ENCODE results near the gene ZFYVE27. TPM values are rescaled to one million over a fixed set of nuclear protein-coding genes. Genes with fewer than 3 reads are reported as not detected.
"Not testable (repeated sequence)": the region's sequence is repeated elsewhere in the genome, so short reads cannot be mapped to it uniquely, and the experiment has no call there.

Gene ZFYVE27, protein sequence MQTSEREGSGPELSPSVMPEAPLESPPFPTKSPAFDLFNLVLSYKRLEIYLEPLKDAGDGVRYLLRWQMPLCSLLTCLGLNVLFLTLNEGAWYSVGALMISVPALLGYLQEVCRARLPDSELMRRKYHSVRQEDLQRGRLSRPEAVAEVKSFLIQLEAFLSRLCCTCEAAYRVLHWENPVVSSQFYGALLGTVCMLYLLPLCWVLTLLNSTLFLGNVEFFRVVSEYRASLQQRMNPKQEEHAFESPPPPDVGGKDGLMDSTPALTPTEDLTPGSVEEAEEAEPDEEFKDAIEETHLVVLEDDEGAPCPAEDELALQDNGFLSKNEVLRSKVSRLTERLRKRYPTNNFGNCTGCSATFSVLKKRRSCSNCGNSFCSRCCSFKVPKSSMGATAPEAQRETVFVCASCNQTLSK
- total RNA-seq (10 to 100 TPM; 60.7 to 64.4 TPM), polyA plus RNA-seq (10 to 100 TPM; 29.1 to 37.9 (median 34.1) TPM), total RNA-seq (48.7 to 77.5 (median 58.9) reads per million in 6 experiments)

- H3K36me3 Mint-ChIP-seq, result peaks cover 0 to 33% (median 6%) of the 10 kb centered on the region in 3 donors
- peak within 1 kb of the TSS; percentile 92 to 99 (median 98) for H3K27ac Mint-ChIP-seq
- DNase-seq (peak; percentile 89 to 96 (median 94)), ATAC-seq (peak; percentile 85 to 88)
- H3K27me3 Mint-ChIP-seq, result no peaks in the 10 kb centered on the region
- peak within 1 kb of the TSS; percentile 93 to 99 (median 96) for H3K4me3 Mint-ChIP-seq
- H3K4me1 Mint-ChIP-seq, result peaks cover 31 to 56% (median 52%) of the 10 kb centered on the region in 4 donors
- POLR2A ChIA-PET, result interaction anchor here (0.5 to 2.8 kb wide), 27 partner anchors 8 to 1995 kb away, joined by 3 to 31 read pairs (median 3); partner anchors contain the start of genes AVPI1, CUTC, GOLGA7B and MARVELD1
- no peaks in the 10 kb centered on the region for H3K9me3 Mint-ChIP-seq
These were observed at the start of gene ZFYVE27 for GRCh38 chr10:97736902-97737769. Gene ZFYVE27, plus strand, starts transcription at chr10:97737128. Its CDS starts 1,350 bp downstream, at chr10:97738478.

GRCh38 chr10:97687785-97688781, 48.8 kb upstream of the ZFYVE27 start:
- Mint-ChIP-seq H3K27ac (peak overlapping the region; percentile 58 to 94 (median 92)), H3K9me3 (no peaks in the 10 kb centered on the region), H3K27me3 (no peaks in the 10 kb centered on the region), H3K4me3 (peak overlapping the region; percentile 71 to 94 (median 86)), H3K4me1 (peaks cover 5 to 33% (median 24%) of the 10 kb centered on the region in 4 donors), H3K36me3 (no peaks in the 10 kb centered on the region)
- no peak for ATAC-seq
- no peak for DNase-seq
- POLR2A ChIA-PET, result interaction anchor here (1.0 to 2.8 kb wide), 16 partner anchors 10 to 446 kb away, joined by 3 to 31 read pairs (median 4); partner anchors contain the start of genes MARVELD1, PI4K2A, R3HCC1L and UBTD1

GRCh38 chr10:97689559-97690020, 47.3 kb upstream of the ZFYVE27 start:
- Mint-ChIP-seq H3K4me3 (no peak overlapping the region), H3K36me3 (no peaks in the 10 kb centered on the region), H3K27ac (peak overlapping the region in 2 of 10 donors; percentile 13 to 22), H3K27me3 (peaks cover 0 to 4% (median 0%) of the 10 kb centered on the region in 5 donors), H3K9me3 (no peaks in the 10 kb centered on the region), H3K4me1 (peaks cover 5 to 28% (median 21%) of the 10 kb centered on the region in 4 donors)
- ATAC-seq (no peak), DNase-seq (no peak)
- POLR2A ChIA-PET, result no interaction called here

DNA sequence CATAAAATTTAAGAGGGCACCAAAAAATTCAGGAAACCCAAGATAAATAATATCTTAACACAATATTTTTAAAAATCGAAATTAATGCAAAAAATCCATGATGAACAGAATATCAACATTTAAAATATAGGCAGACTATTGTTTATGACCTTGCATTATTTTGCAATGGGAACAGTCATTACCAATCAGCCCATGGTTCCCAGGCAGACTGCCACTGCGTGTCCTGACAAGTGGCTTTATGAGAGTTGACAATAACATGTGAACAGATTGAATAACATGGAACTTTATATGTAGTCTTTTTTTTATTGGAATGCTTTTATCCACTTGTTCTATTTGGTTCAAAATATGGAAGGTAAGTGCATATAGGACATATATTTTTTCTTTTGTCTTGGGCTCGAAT, 46.8 kb upstream of the ZFYVE27 start:
- no peak for DNase-seq
- POLR2A ChIA-PET, result no interaction called here
- Mint-ChIP-seq H3K36me3 (no peaks in the 10 kb centered on the region), H3K27me3 (peaks cover 0 to 4% (median 0%) of the 10 kb centered on the region in 5 donors), H3K4me1 (peaks cover 5 to 22% (median 17%) of the 10 kb centered on the region in 4 donors), H3K27ac (peak overlapping the region in 2 of 10 donors; percentile 9 to 15), H3K4me3 (no peak overlapping the region), H3K9me3 (no peaks in the 10 kb centered on the region)
- ATAC-seq, result no peak

DNA sequence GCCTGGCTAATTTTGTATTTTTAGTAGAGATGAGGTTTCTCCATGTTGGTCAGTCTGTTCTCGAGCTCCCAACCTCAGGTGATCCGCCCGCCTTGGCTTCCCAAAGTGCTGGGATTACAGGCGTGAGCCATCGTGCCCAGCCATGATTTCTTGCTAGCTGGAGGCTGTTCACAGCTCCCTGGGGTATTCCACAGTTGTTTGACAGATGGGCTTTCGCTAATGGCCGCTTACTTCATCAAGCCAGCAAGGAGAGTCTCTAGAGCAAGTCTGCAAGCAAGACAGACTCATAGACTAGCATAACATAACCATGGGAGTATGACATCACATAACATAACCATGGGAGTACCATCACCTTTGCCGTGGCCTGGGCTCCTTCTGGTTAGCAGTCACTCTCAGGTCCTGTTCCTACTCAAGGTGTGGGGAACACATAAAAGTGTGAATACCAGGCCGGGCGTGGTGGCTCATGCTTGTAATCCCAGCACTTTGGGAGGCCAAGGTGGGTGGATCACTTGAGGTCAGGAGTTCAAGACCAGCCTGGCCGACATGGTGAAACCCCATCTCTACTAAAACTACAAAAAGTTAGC, 38.8 kb upstream of the ZFYVE27 start:
- not testable (repeated sequence) for H3K4me3 Mint-ChIP-seq, ATAC-seq, H3K36me3 Mint-ChIP-seq, DNase-seq, H3K9me3 Mint-ChIP-seq, H3K4me1 Mint-ChIP-seq, H3K27ac Mint-ChIP-seq
- peaks cover 0 to 10% (median 5%) of the 10 kb centered on the region in 5 donors for H3K27me3 Mint-ChIP-seq
- POLR2A ChIA-PET, result interaction anchor here (1.4 kb wide), 1 partner anchor 10 kb away, joined by 4 read pairs; no protein-coding TSS in a partner anchor

DNA sequence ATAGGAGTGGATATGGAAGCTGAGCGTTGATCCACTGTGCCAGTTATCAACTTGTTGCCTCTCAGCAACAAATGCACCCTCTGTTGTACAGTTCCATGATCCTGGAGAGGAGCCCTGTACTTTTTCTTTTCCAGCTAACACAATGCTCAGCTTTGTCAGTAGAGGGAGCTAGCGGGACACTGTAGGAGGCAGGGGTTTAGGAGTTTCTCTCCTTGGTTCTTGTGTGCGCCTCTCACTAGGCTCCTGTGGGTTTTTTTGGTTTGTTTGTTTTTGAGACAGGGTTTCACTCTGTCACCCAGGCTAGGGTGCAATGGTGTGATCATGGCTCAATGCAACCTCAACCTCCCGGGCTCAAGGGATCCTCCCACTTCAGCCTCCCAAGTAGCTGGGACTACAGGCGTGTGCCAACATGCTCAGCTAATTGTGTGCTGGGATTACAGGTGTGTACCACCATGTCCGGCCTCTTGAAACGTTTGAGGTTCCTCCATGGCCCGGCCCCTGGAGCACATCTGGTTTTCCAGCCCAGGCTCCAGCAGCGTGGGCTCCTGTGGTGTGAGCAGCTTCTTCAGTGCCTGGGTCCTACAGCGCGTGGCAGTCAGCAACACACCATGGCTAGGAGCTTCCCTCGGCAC, 35.4 kb upstream of the ZFYVE27 start:
- DNase-seq, result peak in 9 of 10 donors; percentile 18 to 74 (median 53)
- Mint-ChIP-seq H3K4me3 (no peak overlapping the region), H3K27me3 (peaks cover 4 to 12% (median 6%) of the 10 kb centered on the region in 5 donors), H3K9me3 (no peaks in the 10 kb centered on the region), H3K4me1 (no peaks in the 10 kb centered on the region), H3K27ac (no peak overlapping the region), H3K36me3 (no peaks in the 10 kb centered on the region)
- POLR2A ChIA-PET, result interaction anchor here (0.6 to 2.1 kb wide), 4 partner anchors 15 to 168 kb away, joined by 3 to 6 read pairs (median 3); partner anchors contain the start of genes AVPI1 and ZFYVE27
- ATAC-seq, result peak; percentile 94 to 97

- POLR2A ChIA-PET, result interaction anchor here (1.0 to 2.1 kb wide), 3 partner anchors 10 to 33 kb away, joined by 3 to 6 read pairs (median 3); partner anchors contain the start of genes AVPI1 and MARVELD1
- H3K27ac Mint-ChIP-seq, result no peak overlapping the region
- no peak for ATAC-seq
- no peaks in the 10 kb centered on the region for H3K36me3 Mint-ChIP-seq
- H3K9me3 Mint-ChIP-seq, result no peaks in the 10 kb centered on the region
- H3K4me3 Mint-ChIP-seq, result no peak overlapping the region
- DNase-seq, result no peak
- no peaks in the 10 kb centered on the region for H3K4me1 Mint-ChIP-seq
- H3K27me3 Mint-ChIP-seq, result peaks cover 4 to 30% (median 13%) of the 10 kb centered on the region in 5 donors
These were observed 33.4 kb upstream of the ZFYVE27 start for GRCh38 chr10:97703398-97704067.

GRCh38 chr10:97704341-97704740, 32.6 kb upstream of the ZFYVE27 start:
- POLR2A ChIA-PET, result interaction anchor here (0.7 kb wide), 1 partner anchor 266 kb away, joined by 7 read pairs; no protein-coding TSS in a partner anchor
- Mint-ChIP-seq H3K9me3 (no peaks in the 10 kb centered on the region), H3K27ac (no peak overlapping the region), H3K4me3 (no peak overlapping the region), H3K36me3 (no peaks in the 10 kb centered on the region), H3K27me3 (peaks cover 7 to 37% (median 15%) of the 10 kb centered on the region in 5 donors), H3K4me1 (peaks cover 0 to 2% (median 1%) of the 10 kb centered on the region in 4 donors)
- DNase-seq (no peak), ATAC-seq (no peak)

- Mint-ChIP-seq H3K9me3 (no peaks in the 10 kb centered on the region), H3K4me3 (no peak overlapping the region), H3K4me1 (peaks cover 0 to 4% (median 2%) of the 10 kb centered on the region in 4 donors), H3K27ac (peak overlapping the region in 1 of 10 donors; percentile 33), H3K36me3 (no peaks in the 10 kb centered on the region), H3K27me3 (peaks cover 10 to 45% (median 21%) of the 10 kb centered on the region in 5 donors)
- DNase-seq, result no peak
- POLR2A ChIA-PET, result interaction anchor here (0.7 kb wide), 1 partner anchor 32 kb away, joined by 5 read pairs; the partner anchor contains the start of gene ZFYVE27
- ATAC-seq, result no peak
These were observed 31.8 kb upstream of the ZFYVE27 start for GRCh38 chr10:97705006-97705670.

All from naive thymus-derived CD8-positive, alpha-beta T cell (primary cell).